UCSD-AML1 (cell line): Measurements from ENCODE around the gene MORN1.

Experiments used
- DNase-seq: peaks from one replicate; lab custom pipeline; 2025; ENCODE audit not compliant: unreplicated experiment; lab: John Stamatoyannopoulos, UW

Gene MORN1

GRCh38 chr1:2375923-2376260, 15.5 kb downstream of the MORN1 start:
- DNase-seq, result no peak

DNA sequence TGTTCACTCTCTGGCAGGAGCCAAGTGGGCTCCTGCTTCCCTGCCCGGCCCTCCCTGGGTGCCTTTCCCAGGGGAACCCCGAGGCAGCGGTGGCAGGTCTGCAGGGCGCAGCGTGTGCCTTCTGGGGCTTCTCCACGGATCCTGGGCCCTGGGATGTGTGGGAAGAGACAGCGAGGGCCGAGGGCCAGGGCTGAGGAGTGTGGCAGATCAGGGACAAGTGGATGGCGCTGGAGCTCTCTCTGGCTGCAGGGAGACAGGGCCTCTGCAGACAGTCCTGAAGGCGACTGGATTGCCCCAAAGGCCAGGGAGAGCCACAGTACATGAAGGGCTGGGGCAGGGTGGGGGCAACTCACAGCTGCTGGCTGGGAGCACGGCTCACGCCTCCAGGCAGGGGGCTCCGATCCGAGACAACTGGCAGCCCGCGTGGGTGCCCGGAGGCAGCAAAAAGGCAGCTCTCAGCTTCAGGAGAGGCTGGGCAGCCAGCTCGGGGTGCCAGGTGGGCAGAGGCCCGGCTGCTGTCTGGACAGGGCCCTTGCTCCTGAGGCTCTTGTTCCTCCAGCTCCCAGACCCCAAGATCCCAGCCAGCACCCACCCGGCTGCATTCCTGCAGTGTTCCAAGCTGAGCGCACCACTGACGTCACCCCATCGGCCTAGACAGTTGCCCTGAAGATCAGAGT, 16.0 kb downstream of the MORN1 start:
- DNase-seq, result no peak

DNA sequence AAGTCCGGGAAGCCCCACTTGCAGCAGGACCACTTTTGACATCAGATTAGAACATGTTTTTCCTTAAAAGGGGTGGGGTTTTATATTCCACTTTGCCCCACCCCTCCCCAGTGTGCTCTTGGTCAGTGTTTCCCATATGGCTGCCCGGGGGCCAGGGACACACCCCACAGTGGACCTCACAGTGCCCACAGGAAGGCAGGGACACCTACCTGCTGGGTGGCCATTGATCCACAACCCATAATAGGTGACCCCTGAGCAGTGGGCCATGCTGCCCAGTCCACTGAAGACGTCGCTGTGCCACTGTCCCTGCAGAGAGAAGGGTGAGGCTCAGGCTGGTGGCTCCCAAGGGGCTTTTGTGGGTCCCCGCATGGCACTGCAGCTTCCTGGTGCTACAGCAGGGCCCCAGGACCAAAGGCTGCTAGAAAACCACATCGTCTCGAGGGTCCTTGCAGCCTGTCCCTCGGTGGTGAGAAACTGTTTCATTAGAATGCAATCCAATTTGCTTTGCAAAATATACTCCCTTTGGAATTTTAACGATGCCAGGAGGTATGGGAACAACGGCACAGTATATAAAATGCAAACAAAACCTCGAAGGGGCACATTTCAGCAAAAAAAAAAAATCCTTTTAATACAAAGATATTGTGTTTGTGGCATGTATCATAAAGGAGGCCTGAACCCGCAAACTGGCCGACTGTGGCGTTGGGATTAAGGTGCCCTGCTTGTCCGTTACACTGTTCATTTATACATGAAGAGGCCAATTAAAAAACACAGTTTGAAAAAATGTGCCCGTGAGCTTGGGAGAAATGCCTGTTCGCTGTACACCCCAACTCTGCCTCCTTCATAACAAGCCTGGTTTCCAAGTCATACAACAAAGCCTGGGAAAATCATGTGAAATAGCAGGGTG, 16.9 kb downstream of the MORN1 start:
- DNase-seq, result no peak

DNA sequence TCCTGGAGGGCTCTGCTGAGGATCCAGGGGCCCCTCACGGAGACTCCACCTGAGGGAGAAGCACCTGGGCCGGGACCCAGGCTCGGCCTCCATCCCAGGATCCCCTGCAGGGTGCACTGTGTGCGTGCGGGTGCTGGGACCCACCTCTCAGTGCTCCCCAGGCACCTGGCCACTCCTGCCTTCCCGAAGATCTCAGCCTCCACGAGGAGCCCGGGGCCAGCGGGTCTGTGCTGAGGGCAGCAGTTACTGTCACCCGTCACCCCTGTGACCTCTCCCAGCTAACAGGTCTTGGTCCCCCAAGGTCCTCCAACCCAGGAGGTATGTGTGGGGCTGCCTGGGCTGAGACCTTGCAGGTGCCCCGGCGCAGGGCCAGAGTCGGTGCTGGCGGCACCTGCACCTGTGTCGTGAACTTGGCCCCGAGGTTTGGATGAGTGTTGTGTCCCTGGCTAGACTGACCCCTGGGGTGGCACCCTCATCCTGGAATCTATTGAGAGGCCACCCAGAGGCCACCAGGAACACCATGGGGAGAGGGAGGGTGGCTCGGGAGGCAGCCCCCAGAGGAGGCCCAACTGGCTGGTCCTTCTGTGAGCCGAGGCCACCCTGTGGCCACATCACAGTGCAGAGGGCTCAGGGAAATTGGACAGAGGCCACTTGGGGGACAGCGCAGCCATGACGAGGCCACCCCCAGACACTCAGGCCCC, 17.7 kb downstream of the MORN1 start:
- no peak for DNase-seq

DNA sequence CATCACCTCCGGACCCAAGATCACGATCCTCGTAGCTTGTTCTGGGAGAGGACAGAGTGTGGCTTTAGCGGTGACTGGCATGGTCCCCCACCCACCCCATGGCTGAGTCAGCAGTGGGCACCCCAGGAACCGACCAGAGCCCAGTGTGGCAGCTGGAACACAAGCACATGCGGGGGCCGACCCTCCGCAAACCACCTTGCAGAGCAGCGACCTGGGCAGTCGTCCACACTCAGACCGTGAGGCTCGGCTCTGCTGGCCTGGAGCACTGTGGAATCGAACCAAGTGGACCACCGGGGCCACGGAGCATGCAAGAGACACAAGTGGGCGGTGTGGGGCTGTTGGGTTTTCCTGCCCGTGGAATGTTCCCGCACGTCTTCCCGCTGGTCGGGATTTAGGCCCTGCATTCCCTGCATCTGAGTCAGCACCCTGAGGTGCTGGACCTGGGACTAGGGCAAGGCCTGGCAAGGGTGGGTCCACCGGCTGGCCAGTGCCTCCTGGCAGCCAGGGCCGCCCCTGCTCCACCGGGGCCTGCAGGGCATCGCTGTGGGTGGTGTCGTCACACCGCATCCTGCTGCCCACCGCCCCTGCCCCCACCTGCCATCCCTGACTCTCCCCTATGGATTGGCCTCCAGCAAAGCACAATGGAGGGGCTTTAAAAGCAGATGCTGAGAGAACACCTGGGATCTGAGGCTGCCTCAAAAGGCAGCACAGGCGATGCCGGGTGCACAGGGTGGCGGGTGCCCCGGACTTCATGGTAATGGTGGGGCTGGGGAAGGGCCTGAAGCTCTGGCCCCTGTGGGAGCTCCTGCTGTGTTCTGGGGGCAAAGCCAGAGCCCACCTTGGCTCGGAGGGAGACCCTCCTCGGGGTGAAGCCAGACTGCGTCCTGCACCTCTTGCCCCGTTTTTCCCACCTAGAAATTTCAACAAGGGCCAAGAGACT, 18.5 kb downstream of the MORN1 start:
- no peak for DNase-seq

GRCh38 chr1:2368053-2368744, 23.2 kb downstream of the MORN1 start:
- no peak for DNase-seq

DNA sequence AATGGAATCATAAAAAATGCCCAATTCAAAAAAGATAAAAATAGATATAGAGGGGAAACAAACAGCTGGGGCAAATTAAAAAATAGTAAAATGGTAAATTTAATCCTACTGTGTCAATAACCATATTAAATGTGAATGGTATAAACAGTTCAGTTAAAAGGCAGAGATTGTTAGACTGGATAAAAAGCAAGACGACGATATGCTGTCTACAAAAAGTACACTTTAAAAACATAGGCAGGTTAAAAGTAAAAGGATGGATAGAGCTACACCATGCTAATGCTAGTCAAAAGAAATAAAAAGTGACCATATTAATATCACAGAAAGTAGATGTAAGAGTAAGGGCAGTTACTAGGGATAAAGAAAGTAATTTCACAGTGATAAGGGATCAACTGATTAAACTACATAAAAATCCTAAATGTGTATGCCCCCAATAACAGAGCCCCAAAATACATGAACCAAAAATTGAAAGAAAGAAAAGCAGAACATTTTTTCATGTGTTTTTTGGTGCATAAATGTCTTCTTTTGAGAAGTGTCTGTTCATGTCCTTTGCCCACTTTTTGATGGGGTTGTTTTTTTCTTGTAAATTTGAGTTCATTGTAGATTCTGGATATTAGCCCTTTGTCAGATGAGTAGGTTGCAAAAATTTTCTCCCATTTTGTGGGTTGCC, 27.4 kb downstream of the MORN1 start:
- no peak for DNase-seq

GRCh38 chr1:2360588-2361364, 30.6 kb downstream of the MORN1 start:
- DNase-seq, result no peak

DNA sequence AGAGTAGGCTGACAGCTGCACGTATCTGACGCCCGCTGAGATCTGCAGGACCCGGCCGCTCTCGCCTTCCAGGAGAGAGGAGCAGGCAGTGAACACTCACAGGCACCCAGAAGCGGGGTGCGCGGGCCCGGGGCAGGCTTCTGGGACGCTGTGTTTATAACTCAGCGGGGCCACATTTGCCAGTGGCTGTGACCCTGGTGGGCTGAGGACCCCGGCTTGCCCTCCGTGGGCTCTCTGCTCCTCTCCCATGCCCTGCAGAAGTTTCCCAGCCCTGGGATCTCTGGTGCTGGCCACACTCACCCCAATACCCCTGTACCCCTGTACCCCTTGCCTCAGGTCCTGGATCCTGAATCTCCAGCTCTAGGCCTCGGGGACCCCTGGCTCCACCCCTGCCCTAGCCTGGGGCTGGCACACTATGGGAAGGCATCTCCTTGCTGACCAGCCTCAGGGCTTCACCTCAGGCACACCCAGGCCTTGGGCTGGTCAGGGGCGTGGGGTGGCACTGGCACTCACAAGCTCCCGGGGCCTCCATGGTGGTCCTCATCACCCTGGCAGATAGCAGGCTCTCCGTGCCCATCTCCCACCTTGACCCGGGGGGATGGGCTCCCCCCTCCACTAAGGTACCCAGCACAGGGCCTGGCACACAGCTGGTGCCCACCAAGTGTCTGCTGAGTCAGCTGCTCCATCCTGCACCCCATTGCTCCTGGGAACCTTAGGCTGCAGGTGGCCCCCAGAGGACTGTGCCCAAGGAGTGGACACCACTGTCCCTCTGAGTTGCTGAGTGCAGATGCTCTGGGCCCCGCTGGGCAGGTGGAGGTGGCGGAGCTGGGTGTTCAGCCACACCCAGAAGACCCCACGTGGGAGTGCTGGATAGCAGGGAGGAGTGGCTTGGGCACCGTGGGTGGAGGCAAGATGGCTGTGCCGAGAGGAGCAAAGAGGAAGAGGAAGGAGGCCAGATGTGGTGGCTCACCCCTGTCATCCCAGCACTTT, 32.4 kb downstream of the MORN1 start:
- no peak for DNase-seq

- no peak for DNase-seq
Measured at GRCh38 chr1:2358072-2358471, 33.3 kb downstream of the MORN1 start.

- no peak for DNase-seq
Measured at GRCh38 chr1:2356911-2357845, 34.2 kb downstream of the MORN1 start.

DNA sequence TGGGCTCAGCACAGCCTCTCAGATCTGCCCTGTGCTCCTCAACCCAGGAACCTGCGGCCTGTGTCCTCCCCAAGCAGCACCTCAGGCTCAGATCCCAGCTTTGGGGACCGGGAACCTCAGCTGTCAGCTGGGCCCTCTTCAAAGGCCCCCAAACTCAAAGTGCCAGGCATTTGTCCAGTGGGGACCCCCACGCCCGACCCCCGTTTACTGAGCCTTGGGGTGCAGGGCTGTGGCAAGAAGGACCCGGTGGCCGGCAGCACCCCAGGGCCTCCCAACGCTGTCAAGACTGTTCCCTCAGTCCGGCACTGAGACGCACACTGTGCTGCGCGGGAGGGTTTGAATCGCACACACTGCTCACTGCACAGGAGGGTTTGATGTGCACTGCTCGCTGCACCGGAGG, 35.0 kb downstream of the MORN1 start:
- no peak for DNase-seq

DNA sequence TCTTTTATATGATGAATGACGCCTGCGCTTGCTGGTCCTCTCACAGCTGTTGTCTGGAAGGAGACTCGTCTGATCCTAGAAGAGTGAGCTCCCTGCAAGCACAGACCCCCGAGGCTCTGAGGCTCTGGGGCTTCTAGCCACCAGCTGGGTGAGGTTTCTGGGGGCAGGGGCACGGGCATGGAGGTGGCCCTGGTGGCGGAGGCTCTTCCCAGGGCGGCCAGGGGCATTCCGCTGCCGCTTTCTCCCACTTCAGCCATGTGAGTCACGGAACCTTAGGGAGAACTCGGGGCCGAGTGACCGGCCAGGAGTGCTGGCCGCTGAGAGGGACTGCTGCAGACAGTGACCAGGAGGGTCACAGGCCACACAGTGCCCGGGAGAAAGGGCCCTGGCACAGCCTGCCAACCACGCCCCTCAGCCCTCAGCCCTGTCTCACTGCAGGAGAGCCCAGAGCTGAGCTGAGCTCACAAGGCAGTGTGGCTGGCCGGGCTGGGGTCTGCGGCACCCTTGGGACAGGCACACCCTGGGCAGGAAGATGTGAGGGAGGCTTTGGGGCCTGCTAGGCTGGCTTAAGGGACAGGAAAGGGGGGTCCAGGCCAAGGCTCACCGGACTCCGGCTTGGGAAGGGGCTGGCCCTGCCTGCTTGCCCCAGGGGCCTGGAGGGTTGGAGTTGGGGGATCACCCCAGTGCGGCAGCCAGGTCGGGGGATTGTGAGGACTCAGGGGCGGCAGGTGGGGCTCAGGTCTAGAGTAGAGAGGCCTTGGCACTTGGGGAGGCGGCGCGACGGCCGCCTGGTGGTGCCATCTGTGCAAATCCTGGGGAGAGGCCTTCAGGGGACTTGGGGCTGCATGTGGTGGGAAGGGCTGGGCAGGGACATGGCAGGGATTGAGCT, 35.7 kb downstream of the MORN1 start:
- no peak for DNase-seq

DNA sequence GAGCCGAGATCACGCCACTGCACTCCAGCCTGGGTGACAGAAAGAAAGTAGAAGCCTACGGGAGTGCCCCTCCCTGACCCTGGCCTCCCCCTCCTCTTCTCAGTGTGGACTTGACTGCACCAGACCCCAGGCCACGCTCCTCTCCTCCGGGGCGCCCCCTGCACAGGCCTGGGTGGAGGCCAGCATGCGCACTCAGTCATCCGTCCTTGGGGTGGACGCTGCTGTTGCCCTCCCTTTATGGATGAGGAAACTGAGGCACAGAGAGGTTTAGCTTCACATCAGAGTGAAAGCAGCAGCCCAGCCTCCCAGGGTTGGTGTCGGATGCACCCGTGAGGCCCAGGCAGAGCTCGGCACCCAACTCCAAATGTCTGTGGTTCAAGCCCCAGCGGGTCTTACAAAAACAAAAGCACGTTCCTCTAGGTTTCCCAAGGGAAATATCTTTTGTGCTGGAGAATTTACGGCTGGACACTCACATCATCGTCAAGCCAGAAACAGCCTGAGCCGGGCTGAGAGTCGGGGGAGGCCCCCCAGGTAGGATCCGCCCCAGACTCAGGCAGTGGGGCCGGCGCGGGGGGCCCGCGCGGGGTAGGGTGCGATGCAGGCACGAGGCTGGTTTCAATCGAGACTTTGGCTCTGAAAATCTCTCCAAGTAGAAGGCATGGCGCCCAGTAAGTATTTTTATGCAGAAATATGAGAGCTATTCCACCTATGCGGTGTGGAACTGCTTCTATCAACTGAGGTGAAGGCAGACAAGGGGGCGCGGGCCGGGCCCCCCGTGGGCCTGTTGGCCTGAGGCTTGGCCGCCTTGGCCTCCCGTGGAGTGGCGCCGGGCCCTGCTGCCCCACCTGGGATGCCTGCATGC, 36.6 kb downstream of the MORN1 start:
- no peak for DNase-seq
